Keratinocyte (primary cell): ENCODE results near the gene CEP85L.

Experiments used
- EZH2 ChIP-seq: IDR thresholded peaks from one replicate; pipeline ENCODE4 v1.6.1; 2012; ENCODE audit warnings: inconsistent platforms, mild to moderate bottlenecking, low read length, moderate library complexity
- TF ChIP-seq, protein P1 (sequence below), 3 experiments: IDR thresholded peaks in 1 of 3; conservative IDR thresholded peaks in 1 of 3; optimal IDR thresholded peaks in 1 of 3; 2 replicates in 2 of 3; 3 replicates in 1 of 3; pipeline versions ENCODE3 to v1.5.1; 2011; ENCODE audit warnings: low read length in 3 of 3, mild to moderate bottlenecking in 3 of 3, moderate library complexity in 2 of 3, control low read depth in 1 of 3, inconsistent platforms in 1 of 3; ENCODE audit not compliant: insufficient read depth in 2 of 3; ENCODE audit errors: extremely low read depth in 1 of 3

DNA sequence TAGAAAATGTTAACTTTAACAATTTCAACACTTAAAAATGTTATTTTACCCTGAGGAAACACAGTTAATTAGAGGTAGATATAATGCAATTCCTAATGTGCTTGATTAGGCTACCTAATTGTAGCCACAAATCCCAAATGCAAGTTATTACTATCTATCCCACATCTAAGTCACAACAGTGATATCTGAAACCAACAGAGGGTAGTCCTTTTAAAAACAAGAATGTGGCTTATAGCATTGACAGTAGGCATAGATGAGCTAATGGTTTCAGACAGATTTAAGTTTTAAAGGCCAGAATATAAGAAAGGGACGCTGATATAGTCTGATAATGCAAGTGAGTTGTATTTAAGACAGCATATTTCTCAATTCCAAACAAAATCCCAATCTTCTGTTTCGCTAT lies 80.3 kb downstream of the CEP85L start:
- TF ChIP-seq, protein P1, sequence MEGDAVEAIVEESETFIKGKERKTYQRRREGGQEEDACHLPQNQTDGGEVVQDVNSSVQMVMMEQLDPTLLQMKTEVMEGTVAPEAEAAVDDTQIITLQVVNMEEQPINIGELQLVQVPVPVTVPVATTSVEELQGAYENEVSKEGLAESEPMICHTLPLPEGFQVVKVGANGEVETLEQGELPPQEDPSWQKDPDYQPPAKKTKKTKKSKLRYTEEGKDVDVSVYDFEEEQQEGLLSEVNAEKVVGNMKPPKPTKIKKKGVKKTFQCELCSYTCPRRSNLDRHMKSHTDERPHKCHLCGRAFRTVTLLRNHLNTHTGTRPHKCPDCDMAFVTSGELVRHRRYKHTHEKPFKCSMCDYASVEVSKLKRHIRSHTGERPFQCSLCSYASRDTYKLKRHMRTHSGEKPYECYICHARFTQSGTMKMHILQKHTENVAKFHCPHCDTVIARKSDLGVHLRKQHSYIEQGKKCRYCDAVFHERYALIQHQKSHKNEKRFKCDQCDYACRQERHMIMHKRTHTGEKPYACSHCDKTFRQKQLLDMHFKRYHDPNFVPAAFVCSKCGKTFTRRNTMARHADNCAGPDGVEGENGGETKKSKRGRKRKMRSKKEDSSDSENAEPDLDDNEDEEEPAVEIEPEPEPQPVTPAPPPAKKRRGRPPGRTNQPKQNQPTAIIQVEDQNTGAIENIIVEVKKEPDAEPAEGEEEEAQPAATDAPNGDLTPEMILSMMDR (optimal IDR thresholded peaks at IDR 0.05 in 1 of 3, IDR thresholded peaks at IDR 0.05 in 1 of 3, conservative IDR thresholded peaks at IDR 0.05 in 1 of 3; ENCODE audit: extremely low read depth in 1 of 3, insufficient read depth in 2 of 3, low read length in 3 of 3): no peak
- TF ChIP-seq EZH2: no peak
